IMR-90 (cell line): ENCODE measurements around the gene FNDC3B. TPM values are rescaled to one million over a fixed set of nuclear protein-coding genes. Genes with fewer than 3 reads are reported as not detected.

Source experiments
- ATAC-seq: fragments of 200-7000 bp; cut with Tn5 transposase; 2 replicates; pipeline ENCODE4 v1.9.1; 2020; ENCODE audit warnings: low read depth, mild to moderate bottlenecking, moderate library complexity
- BruUV-seq: library from RNA; stranded (reverse); fragments of 400-500 nt; replicated peaks from 2 replicates; lab custom pipeline; 2021; lab: Mats Ljungman, UMichigan
- CTCF ChIA-PET: fragments of 300-600 bp; formaldehyde crosslinking; extraction: SDS; loops from one replicate; lab custom pipeline; 2021; ENCODE audit warnings: antibody characterized with exemption; lab: Yijun Ruan, JAX
- POLR2A ChIA-PET: fragments of 300-600 bp; sonication (Branson Sonifier 250); formaldehyde crosslinking; loops from one replicate; lab custom pipeline; 2022; ENCODE audit warnings: antibody characterized with exemption; ENCODE audit not compliant: unreplicated experiment; lab: Charles Lee
- DNase-seq: peaks from one replicate; pipeline ENCODE4 v3.0.0; 2013
- H2AFZ ChIP-seq: replicated peaks from 2 replicates; pipeline ENCODE3; 2013; ENCODE audit warnings: low read length, mild to moderate bottlenecking; ENCODE audit not compliant: poor library complexity
- H2AK5ac ChIP-seq: 2 replicates; pipeline ENCODE4 v1.6.1; 2013; ENCODE audit warnings: low read depth, low read length, inconsistent platforms
- H2AK9ac ChIP-seq: replicated peaks from 2 replicates; pipeline ENCODE3; 2013; ENCODE audit warnings: mild to moderate bottlenecking, low read depth, low read length, moderate library complexity; ENCODE audit not compliant: poor library complexity
- H2BK120ac ChIP-seq: 2 replicates; pipeline ENCODE4 v1.6.1; 2013; ENCODE audit warnings: low read depth, low read length, inconsistent platforms
- H2BK15ac ChIP-seq: 3 replicates; pipeline ENCODE4 v1.6.1; 2013; ENCODE audit warnings: low read depth, low read length, inconsistent platforms
- H2BK20ac ChIP-seq: 2 replicates; pipeline ENCODE4 v1.6.1; 2013; ENCODE audit warnings: low read depth, mild to moderate bottlenecking, inconsistent platforms, low read length, moderate library complexity
- H2BK5ac ChIP-seq: 2 replicates; pipeline ENCODE4 v1.6.1; 2013; ENCODE audit warnings: mild to moderate bottlenecking, low read depth, low read length, inconsistent platforms; ENCODE audit not compliant: poor library complexity, severe bottlenecking
- H3K14ac ChIP-seq: replicated peaks from 2 replicates; pipeline ENCODE4 v1.6.1; 2013; ENCODE audit warnings: low read depth, low read length, inconsistent platforms
- H3K18ac ChIP-seq: 2 replicates; pipeline ENCODE4 v1.6.1; 2013; ENCODE audit warnings: low read depth, low read length, control low read depth
- H3K23ac ChIP-seq: 2 replicates; pipeline ENCODE4 v1.6.1; 2013; ENCODE audit warnings: low read depth, low read length, inconsistent platforms
- H3K27ac ChIP-seq: 2 replicates; pipeline ENCODE4 v1.5.1; 2013; ENCODE audit warnings: mild to moderate bottlenecking, control low read depth, low read length; ENCODE audit not compliant: insufficient read depth
- H3K27me3 ChIP-seq: 2 replicates; pipeline ENCODE4 v1.6.1; 2013; ENCODE audit warnings: low read length; ENCODE audit not compliant: control insufficient read depth, insufficient read depth
- H3K36me3 ChIP-seq: 2 replicates; pipeline ENCODE4 v1.6.1; 2013; ENCODE audit warnings: low read length, mixed read lengths; ENCODE audit not compliant: control insufficient read depth, insufficient read depth
- H3K4ac ChIP-seq: 2 replicates; pipeline ENCODE4 v1.6.1; 2013; ENCODE audit warnings: low read depth, low read length, inconsistent platforms
- H3K4me1 ChIP-seq: 2 replicates; pipeline ENCODE4 v1.6.1; 2013; ENCODE audit warnings: low read length, mixed read lengths; ENCODE audit not compliant: control insufficient read depth, insufficient read depth
- H3K4me2 ChIP-seq: 2 replicates; pipeline ENCODE4 v1.6.1; 2013; ENCODE audit warnings: low read depth, mild to moderate bottlenecking, control low read depth, low read length, moderate library complexity
- H3K4me3 ChIP-seq: 2 replicates; pipeline ENCODE4 v1.5.1; 2013; ENCODE audit warnings: low read depth, mild to moderate bottlenecking, control low read depth, low read length, moderate library complexity; ENCODE audit not compliant: insufficient read depth
- H3K56ac ChIP-seq: 2 replicates; pipeline ENCODE4 v1.6.1; 2013; ENCODE audit warnings: low read length, inconsistent platforms; ENCODE audit not compliant: insufficient read depth; ENCODE audit errors: extremely low read depth
- H3K79me1 ChIP-seq, 2 experiments: 2 replicates each; pipeline ENCODE4 v1.6.1; 2013; ENCODE audit warnings: low read length in 2 of 2, inconsistent platforms in 1 of 2, low read depth in 1 of 2
- H3K9ac ChIP-seq: 2 replicates; pipeline ENCODE4 v1.6.1; 2013; ENCODE audit warnings: low read depth, low read length, control low read depth
- H3K9me1 ChIP-seq: 2 replicates; pipeline ENCODE4 v1.6.1; 2013; ENCODE audit warnings: low read length, inconsistent platforms; ENCODE audit not compliant: insufficient read depth
- H3K9me3 ChIP-seq: 2 replicates; pipeline ENCODE4 v1.6.1; 2013; ENCODE audit warnings: low read length; ENCODE audit not compliant: control insufficient read depth, insufficient read depth
- H4K20me1 ChIP-seq: 2 replicates; pipeline ENCODE4 v1.6.1; 2013; ENCODE audit warnings: low read length, inconsistent platforms; ENCODE audit not compliant: insufficient read depth
- H4K5ac ChIP-seq: 2 replicates; pipeline ENCODE4 v1.6.1; 2013; ENCODE audit warnings: mild to moderate bottlenecking, low read depth, low read length, control low read depth
- H4K8ac ChIP-seq, 2 experiments: 2 replicates each; pipeline ENCODE4 v1.6.1; 2013; ENCODE audit warnings: low read depth in 2 of 2, low read length in 2 of 2, control low read depth in 1 of 2, inconsistent platforms in 1 of 2
- H4K91ac ChIP-seq: 2 replicates; pipeline ENCODE4 v1.6.1; 2013; ENCODE audit warnings: low read depth, low read length, inconsistent platforms; ENCODE audit not compliant: insufficient read depth
- BHLHE40 ChIP-seq: fragments of 150-350 bp; IDR thresholded peaks from 2 replicates; pipeline ENCODE4 v1.6.1; 2016; ENCODE audit warnings: mild to moderate bottlenecking, low read depth, low read length
- CTCF ChIP-seq: conservative IDR thresholded peaks from 2 replicates; pipeline ENCODE4 v1.5.1; 2012; ENCODE audit warnings: mild to moderate bottlenecking, low read depth, low read length, improper control_type of control experiment
- ELK1 ChIP-seq: fragments of 150-350 bp; IDR thresholded peaks from 2 replicates; pipeline ENCODE4 v1.6.1; 2016; ENCODE audit warnings: low read depth, mild to moderate bottlenecking, low read length, moderate library complexity, borderline replicate concordance
- MAFK ChIP-seq: IDR thresholded peaks from 2 replicates; pipeline ENCODE4 v1.6.1; 2012; ENCODE audit warnings: low read depth, low read length, improper control_type of control experiment
- MAZ ChIP-seq: IDR thresholded peaks from 2 replicates; pipeline ENCODE4 v1.6.1; 2012; ENCODE audit warnings: low read depth, mild to moderate bottlenecking, low read length, improper control_type of control experiment, moderate library complexity, borderline replicate concordance
- NFE2L2 ChIP-seq: fragments of 150-350 bp; IDR thresholded peaks from 2 replicates; pipeline ENCODE4 v1.6.1; 2016; ENCODE audit warnings: low read depth, mild to moderate bottlenecking, low read length
- POLR2A ChIP-seq: IDR thresholded peaks from 2 replicates; pipeline ENCODE4 v1.6.1; 2012; ENCODE audit warnings: mild to moderate bottlenecking, low read depth, low read length
- RCOR1 ChIP-seq: IDR thresholded peaks from 2 replicates; pipeline ENCODE4 v1.6.1; 2012; ENCODE audit warnings: mild to moderate bottlenecking, low read length, improper control_type of control experiment; ENCODE audit not compliant: insufficient replicate concordance
- WGBS, 2 experiments: methylation state at CpG; one replicate each; pipeline versions ENCODE4 v1.1.5 to v1.1.7; 2013; ENCODE audit warnings: missing lambda C conversion rate in 2 of 2; ENCODE audit not compliant: insufficient read length in 1 of 2; ENCODE audit errors: extremely low coverage in 2 of 2; 5-methylcytosine and 5-hydroxymethylcytosine counted together
- dilution Hi-C: fragments of 300-500 bp; cut with HindIII; formaldehyde crosslinking; loops from one replicate; pipeline ENCODE4 v1.14.3; 2018; ENCODE audit warnings: low sequenced_read_pairs; ENCODE audit not compliant: unreplicated experiment
- in situ Hi-C: fragments of 300-500 bp; cut with MboI; formaldehyde crosslinking; loops from 3 replicates; pipeline ENCODE4 v1.14.3; 2019; ENCODE audit warnings: low sequenced_read_pairs, inconsistent platforms, mixed read lengths
- intact Hi-C: fragments of 100-400 bp; cut with micrococcal nuclease; formaldehyde crosslinking; loops from 2 replicates; pipeline ENCODE4 v1.10.0; 2022
- polyA plus RNA-seq, 3 experiments: library from polyadenylated mRNA; depleted of rRNA; stranded (reverse); fragments of >200 nt; gene quantifications; 2 replicates each; pipeline ENCODE4 v1.2.3, GENCODE V29; 2012; ENCODE audit warnings: low replicate concordance in 1 of 3
- total RNA-seq: library from RNA; depleted of rRNA; stranded (reverse); fragments of >200 nt; gene quantifications from 2 replicates; pipeline ENCODE4 v1.2.3, GENCODE V29; 2012

Gene FNDC3B
- total and polyA plus RNA-seq, 2 of the 4 experiments (the other 2 are of a cell fraction), result 23.9 to 150 TPM

- dilution Hi-C loops (no loop called here), in situ Hi-C loops (loop anchor here (10.0 kb wide), 1 partner anchor 295 kb away; no protein-coding TSS in a partner anchor), intact Hi-C loops (no loop called here)
- H3K4ac ChIP-seq, result no peak overlapping the region
- H4K5ac ChIP-seq, result no peak overlapping the region
- no peak overlapping the region for H3K56ac ChIP-seq
- no peak overlapping the region for H4K8ac ChIP-seq
- H2BK5ac ChIP-seq, result no peak overlapping the region
- H4K91ac ChIP-seq, result no peak overlapping the region
- no peak overlapping the region for H2AFZ ChIP-seq
- no peak for DNase-seq
- H3K4me3 ChIP-seq, result no peak overlapping the region
- no peak for ATAC-seq
- no peak overlapping the region for H3K4me2 ChIP-seq
- H3K18ac ChIP-seq, result no peak overlapping the region
- peaks cover 11% of the 10 kb centered on the region for H4K20me1 ChIP-seq
- no peak overlapping the region for H2AK5ac ChIP-seq
- ChIA-PET POLR2A (interaction anchor here (0.6 kb wide), 1 partner anchor 531 kb away, joined by 3 read pairs; no protein-coding TSS in a partner anchor), CTCF (interaction anchor here (0.6 kb wide), 1 partner anchor 1922 kb away, joined by 4 read pairs; no protein-coding TSS in a partner anchor)
- 92 to 100% methylated on average over 1 to 4 of the region's 9 CpGs for WGBS, 2 experiments
- H2BK20ac ChIP-seq, result no peak overlapping the region
- peaks cover 8% of the 10 kb centered on the region for H3K4me1 ChIP-seq
- H3K36me3 ChIP-seq, result peaks cover 23% of the 10 kb centered on the region
- no peak overlapping the region for H3K27ac ChIP-seq
- no TSS peak for BruUV-seq
- H3K9ac ChIP-seq, result no peak overlapping the region
- H3K79me1 ChIP-seq, result peaks cover 12 to 54% of the 10 kb centered on the region in 2 experiments
- H2BK120ac ChIP-seq, result no peak overlapping the region
- H2BK15ac ChIP-seq, result no peak overlapping the region
- H3K27me3 ChIP-seq, result no peaks in the 10 kb centered on the region
- TF ChIP-seq MAFK (peak; percentile 45), RCOR1 (no peak), CTCF (no peak), NFE2L2 (no peak), BHLHE40 (no peak), ELK1 (no peak), MAZ (no peak), POLR2A (no peak)
- H3K9me3 ChIP-seq, result no peaks in the 10 kb centered on the region
- H2AK9ac ChIP-seq, result no peak overlapping the region
- peaks cover 12% of the 10 kb centered on the region for H3K9me1 ChIP-seq
- no peak overlapping the region for H3K14ac ChIP-seq
- no peak overlapping the region for H3K23ac ChIP-seq
Observed at GRCh38 chr3:172369590-172370259, 330.3 kb downstream of the FNDC3B start.
